Pons (tissue), 1 donor: Measurements from ENCODE around the gene ADH1A.
"Not testable (repeated sequence)": the region's sequence is repeated elsewhere in the genome, so short reads cannot be mapped to it uniquely, and the experiment has no call there.

Experiments used
- DNase-seq: peaks from one replicate; pipeline ENCODE4 v3.0.0-alpha.2; 2016; ENCODE audit warnings: low spot score

The ADH1A gene

DNA sequence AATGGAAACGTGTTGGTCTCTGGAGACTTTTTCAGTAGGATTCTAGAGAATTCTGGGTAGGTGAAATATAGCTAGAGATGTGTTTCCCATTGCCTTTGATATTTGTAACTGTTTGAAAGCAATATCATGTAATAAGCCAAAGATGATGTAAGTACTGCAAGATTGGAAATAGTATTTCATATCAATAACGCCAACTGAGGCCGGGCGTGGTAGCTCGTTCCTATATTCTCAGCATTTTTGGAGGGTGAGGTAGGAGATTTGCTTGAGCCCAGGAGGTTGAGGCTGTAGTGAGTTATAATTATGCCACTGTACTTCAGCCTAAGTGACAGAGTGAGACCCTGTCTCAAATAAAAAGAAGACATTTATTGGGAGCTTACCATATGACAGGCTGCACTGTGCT is 9.5 kb downstream of the ADH1A start:
- DNase-seq: no peak

DNA sequence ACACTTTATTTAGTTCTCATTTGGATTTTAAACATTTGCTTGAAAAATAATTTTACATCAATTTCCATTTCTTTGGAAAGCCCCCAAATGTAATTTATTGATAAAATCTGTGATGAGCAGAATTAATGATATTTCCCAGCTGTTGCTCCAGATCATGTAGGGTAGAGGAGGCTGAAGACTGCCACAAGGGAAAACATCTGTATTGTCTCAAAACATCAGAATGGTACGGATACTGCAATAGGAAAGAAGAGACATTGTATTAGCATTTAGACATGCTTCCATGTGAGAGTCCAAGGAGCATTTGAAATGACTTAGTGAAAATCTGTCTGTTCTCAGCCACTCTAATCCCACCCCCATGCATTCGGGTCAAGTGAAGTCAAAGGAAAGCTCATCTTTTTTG is 14.4 kb downstream of the ADH1A start:
- DNase-seq: no peak

DNA sequence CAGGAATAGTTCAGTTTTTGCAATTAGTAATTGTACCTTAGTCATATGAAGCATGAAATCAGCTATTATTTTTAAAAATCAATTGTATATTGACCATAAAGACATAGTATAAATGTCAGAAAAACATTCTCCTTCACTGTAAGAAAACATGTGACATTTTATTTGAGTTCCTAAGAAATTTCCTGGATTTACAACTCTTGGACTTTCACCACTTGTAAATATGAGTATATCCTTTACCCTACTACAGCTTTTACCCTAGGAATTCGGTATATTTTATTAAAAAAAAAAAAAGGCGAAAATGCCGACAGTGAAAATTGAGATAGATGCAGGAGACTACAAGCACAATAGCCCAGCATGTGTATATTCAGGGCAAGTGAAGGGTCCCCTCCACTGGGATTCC is 14.9 kb downstream of the ADH1A start:
- DNase-seq: no peak

DNA sequence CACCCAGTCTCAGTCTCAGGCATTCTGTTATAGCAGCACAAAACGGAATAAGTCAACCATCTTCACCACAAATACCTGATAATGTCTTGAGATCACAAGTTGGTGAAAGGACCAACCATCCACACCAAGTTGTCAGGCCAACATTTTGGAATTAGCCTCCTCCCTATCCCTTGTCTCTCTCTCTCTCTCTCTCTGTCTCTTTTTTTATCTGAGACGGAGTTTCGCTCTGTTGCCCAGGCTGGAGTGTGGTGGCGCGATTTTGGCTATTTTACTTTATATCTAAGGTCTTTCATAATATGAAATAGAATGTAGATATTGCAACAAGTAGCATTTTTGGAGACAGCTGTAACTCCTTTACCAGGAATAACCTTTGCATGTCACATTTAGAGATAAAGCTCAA is 15.7 kb downstream of the ADH1A start:
- DNase-seq: no peak

DNA sequence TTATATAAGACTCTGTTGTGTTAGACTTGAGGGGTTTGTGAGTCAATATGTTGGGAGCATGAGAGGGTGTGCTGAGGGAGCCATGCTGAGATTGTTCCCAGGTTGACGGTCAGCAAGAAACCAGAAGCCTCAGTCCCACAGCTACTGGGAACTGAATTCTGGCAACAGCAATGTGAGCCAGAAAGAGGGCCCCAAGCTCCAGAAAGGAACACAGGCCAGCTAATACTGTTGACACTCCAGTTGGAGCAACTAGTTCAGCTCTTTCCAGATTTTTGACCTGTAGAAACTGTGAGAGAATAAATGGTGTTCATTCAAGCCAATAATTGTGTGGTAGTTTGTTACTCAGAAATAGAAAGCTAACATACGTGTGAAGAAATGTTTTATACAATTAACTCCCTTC is 17.1 kb downstream of the ADH1A start:
- no peak for DNase-seq

DNA sequence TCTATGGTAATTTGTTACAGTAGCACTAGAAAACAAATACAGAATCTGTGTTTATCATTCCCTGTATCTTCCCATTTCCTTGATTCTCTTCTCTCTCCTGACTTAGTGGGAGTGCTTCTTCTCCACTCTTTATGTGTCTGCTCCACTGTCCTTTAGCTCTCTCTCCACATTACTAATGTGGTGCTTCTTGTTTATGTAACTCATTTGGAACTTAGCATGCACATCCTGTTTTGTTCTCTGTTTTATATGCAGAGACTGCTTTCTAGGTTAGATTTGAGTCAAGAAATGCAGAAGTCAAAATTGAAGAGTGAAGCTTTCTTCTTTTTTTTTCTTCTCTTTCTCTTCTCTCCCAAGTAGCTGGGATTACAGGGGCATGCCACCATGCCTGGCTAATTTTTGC is 25.9 kb downstream of the ADH1A start:
- no peak for DNase-seq

DNA sequence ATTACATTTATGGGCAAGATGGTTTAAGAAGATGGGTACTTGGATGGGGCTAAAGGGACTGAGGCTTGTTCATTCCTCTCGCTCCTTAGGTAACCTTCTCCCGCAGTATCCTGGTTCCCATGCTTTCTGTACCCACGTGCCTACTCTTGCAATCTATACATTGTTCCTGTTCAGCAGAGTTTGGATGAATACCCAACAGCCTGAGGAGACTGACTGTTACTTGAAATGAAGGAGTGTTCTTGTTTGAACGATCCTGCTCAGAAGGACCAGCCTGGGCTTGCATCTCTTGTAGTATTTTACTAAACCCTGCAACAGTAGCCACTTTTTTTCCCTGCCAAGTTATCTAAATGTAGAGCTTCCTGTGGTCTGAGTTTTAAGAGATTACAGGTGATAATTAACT is 38.0 kb downstream of the ADH1A start:
- no peak for DNase-seq

DNA sequence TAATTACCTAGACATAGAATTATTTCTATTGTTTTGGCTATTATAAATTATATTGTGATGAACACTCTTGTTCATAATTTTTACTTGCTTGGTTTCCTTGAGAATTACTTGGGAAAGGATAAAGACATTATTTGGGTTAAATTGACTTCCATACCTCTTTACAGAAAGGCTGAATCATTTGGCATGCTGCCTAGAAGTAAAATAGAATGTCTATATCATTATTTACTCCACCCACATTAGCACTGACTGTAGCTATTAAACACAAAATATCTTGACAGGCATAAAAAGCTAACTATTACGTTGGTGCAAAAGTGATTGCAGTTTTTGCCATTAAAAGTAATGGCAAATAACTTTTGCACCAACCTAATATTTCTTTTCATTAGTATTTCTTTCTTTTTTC is 42.1 kb downstream of the ADH1A start:
- DNase-seq: no peak

DNA sequence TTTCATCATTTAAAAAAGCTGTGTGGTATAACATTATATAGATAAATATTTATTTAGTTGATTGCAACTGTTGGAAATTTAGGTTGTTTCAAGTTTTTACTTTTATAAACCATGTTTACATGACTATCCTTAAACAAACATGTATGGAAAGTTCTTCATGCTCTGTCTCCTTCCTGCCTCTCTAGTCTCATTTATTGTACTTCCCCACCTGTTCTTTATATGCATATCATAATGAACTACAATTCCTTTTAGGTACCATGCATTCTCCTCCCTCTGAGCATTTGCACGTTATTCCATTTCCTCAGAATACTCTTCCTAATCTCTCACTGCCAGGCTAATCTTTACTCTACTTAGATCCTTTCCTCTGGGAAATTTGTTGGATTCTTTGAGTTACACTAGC is 54.8 kb downstream of the ADH1A start:
- no peak for DNase-seq

DNA sequence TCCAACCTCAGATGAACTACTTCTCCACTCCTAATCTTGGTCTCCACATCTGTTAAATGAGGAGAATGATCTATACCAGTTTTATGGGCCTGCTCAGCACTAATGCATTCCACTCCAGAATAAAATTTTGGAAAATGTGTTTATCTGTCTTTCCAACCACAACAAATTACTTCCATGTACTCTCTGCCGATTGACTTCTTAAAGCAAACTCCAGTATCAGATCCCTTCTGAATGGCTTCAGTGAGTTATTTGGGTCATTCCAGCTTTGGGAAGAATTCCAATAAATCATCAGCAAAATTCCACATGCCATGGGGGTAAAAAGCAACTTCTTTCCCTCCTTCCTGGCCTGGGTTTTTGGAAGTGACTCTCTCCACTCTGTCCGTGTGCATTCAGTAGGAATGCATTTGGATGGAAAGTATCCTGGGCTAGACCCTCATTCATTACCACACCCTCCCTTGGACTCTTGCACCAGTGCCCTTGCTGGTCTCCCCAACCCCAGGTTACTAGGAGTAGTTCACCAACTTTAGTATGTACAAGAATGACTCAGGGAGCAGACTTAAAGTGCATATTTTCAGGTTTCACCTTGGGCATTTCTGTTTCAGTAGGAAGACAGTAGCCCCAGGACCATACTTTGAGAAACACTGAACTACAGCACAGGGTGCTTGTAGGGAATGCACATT is 56.3 kb downstream of the ADH1A start:
- no peak for DNase-seq

DNA sequence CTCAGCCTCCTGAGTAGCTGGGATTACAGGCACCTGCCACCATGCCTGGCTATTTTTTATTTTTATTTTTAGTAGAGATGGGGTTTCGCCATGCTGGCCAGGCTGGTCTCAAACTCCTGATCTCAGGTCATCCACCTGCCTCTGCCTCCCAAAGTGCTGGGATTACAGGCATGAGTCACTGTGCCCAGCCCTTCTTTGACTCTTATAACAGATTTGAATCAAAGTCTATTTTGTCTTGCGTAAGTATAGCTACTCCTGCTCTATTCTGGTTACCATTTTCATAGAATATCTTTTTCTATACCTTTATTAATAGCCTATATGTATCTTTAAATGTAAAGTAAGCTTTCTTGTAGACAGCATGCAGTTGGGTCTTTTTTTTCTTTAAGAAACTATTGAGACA is 57.4 kb downstream of the ADH1A start:
- not testable (repeated sequence) for DNase-seq

DNA sequence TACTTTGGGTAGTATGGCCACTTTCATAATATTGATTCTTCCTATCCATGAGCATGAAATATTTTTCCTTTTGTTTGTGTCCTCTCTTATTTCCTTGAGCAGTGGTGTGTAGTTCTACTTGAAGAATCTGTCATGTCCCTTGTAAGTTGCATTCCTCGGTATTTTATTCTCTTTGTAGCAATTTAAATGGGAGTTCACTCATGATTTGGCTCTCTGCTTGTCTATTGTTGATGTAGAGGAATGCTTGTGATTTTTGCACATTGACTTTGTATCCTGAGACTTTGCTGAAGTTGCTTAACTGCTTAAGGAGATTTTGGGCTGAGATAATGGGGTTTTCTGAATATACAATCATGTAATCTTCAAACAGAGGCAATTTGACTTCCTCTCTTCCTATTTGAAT is 62.1 kb downstream of the ADH1A start:
- not testable (repeated sequence) for DNase-seq

DNA sequence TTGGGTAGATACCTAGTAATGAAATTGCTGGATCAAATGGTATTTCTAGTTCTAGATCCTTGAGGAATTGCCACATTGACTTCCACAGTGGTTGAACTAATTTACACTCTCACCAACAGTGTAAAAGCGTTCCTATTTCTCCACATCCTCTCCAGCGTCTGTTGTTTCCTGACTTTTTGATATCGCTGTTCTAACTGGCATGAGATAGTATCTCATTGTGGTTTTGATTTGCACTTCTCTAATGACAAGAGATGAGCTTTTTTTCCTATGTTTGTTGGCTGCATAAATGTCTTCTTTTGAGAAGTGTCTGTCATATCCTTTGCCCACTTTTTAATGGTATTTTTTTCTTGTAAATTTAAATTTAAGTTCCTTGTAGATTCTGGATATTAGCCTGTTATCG is 63.1 kb downstream of the ADH1A start:
- not testable (repeated sequence) for DNase-seq
